ENCODE results near the gene POU2F3. TPM values are rescaled to one million over a fixed set of nuclear protein-coding genes. Genes with fewer than 3 reads are reported as not detected.

Gene POU2F3
- polyA plus RNA-seq, 3 donors = 0.37 to 0.54 TPM; not detected in 1

DNA sequence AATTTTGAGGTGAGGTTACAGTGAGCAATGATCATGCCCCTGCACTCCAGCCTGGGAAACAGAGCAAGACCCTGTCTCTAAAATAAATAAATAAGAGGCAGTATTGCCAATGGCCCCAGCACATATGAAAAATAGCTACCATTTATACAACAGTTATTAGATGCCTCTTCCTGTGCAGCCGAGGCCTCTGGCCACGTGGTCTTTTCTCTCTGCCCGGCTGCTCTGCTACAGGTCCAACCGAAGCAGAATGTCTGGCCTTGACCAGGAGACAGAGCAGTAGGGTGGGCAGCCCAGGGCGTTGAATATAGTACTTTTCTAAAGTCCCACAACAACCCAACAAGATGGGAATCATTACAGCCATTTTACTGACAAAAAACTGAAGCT, 41.5 kb upstream of the POU2F3 start:
- Histone ChIP-seq H3K4me3 (replicated peaks in 1 of 3; ENCODE audit: low read depth in 2 of 3, low read length in 3 of 3) (no peak overlapping the region), H3K27ac (ENCODE audit: low read depth in 1 of 2, low read length in 2 of 2) (no peak overlapping the region), H3K9me3 (replicated peaks in 1 of 2; ENCODE audit: control insufficient read depth in 1 of 2, insufficient read depth in 1 of 2, low read length in 2 of 2) (no peaks in the 10 kb centered on the region), H3K9ac (ENCODE audit: insufficient read depth, low read length, poor library complexity, severe bottlenecking) (no peak overlapping the region), H3K79me2 (ENCODE audit: insufficient read depth, low read length) (no peaks in the 10 kb centered on the region), H3K4me2 (replicated peaks; ENCODE audit: extremely low read depth, low read length, poor library complexity, severe bottlenecking) (no peak overlapping the region), H3K4me1 (ENCODE audit: control insufficient read depth in 1 of 2, insufficient read depth in 2 of 2, low read length in 2 of 2) (no peaks in the 10 kb centered on the region), H4K20me1 (ENCODE audit: insufficient read depth, low read length) (no peaks in the 10 kb centered on the region), H3K36me3 (replicated peaks in 1 of 2; ENCODE audit: control insufficient read depth in 1 of 2, insufficient read depth in 2 of 2, low read length in 2 of 2) (no peaks in the 10 kb centered on the region), H3K27me3 (ENCODE audit: control insufficient read depth in 2 of 2, insufficient read depth in 2 of 2, low read length in 2 of 2) (no peaks in the 10 kb centered on the region), H2AFZ (ENCODE audit: insufficient read depth, low read depth, low read length, poor library complexity, severe bottlenecking) (no peak overlapping the region)
- intact Hi-C loops (cut with micrococcal nuclease) = no loop called here
- H3K36me3 Mint-ChIP-seq = no peaks in the 10 kb centered on the region
- WGBS (ENCODE audit: insufficient coverage) = 89% methylated on average over 4 of the region's 5 CpGs
- no peaks in the 10 kb centered on the region for H3K9me3 Mint-ChIP-seq
- H3K27ac Mint-ChIP-seq = peak overlapping the region in 1 of 7 donors; percentile 6
- DNase-seq = no peak
- H3K4me3 Mint-ChIP-seq = no peak overlapping the region
- H3K4me1 Mint-ChIP-seq = peaks cover 3% of the 10 kb centered on the region
- TF ChIP-seq, protein P1, sequence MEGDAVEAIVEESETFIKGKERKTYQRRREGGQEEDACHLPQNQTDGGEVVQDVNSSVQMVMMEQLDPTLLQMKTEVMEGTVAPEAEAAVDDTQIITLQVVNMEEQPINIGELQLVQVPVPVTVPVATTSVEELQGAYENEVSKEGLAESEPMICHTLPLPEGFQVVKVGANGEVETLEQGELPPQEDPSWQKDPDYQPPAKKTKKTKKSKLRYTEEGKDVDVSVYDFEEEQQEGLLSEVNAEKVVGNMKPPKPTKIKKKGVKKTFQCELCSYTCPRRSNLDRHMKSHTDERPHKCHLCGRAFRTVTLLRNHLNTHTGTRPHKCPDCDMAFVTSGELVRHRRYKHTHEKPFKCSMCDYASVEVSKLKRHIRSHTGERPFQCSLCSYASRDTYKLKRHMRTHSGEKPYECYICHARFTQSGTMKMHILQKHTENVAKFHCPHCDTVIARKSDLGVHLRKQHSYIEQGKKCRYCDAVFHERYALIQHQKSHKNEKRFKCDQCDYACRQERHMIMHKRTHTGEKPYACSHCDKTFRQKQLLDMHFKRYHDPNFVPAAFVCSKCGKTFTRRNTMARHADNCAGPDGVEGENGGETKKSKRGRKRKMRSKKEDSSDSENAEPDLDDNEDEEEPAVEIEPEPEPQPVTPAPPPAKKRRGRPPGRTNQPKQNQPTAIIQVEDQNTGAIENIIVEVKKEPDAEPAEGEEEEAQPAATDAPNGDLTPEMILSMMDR (IDR thresholded peaks at IDR 0.05) = no peak
- peaks cover 8 to 32% (median 18%) of the 10 kb centered on the region in 3 donors for H3K27me3 Mint-ChIP-seq (ENCODE audit: low read depth in 3 of 3)

DNA sequence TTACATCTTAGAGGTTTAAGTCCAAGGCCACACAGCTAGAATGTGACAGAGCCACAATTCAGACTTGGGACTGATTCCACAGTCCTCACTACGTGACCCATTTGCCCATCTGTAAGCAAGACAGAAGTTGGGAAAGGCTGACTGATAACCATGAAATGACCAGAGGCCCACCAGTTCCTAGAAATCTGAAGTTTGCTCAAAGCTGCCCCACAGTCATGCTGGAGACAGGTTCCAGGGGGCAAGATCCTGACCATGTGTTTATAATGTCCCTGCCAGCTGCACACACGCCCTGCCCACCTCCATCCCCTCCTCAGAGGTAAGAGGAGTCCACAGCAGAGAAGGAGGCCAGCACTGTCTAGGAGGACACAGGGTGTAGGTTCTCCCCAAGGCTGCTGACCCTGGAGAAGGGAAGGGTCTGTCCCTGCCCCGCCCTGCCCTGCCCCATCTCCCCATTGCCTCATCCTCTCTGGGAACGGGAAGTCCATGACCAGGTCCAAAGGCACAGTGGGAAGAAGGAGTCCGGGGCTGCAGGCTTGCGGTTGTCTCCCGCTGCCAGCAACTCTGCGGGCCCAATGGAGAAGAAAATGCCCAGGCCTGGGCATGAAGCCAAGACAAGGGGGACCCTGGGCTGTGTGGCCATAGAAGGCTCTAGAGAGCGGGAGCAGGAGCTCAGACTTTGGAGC, 41.0 kb upstream of the POU2F3 start:
- no peak overlapping the region for H3K4me3 ChIP-seq (replicated peaks in 1 of 3; ENCODE audit: low read depth in 2 of 3, low read length in 3 of 3)
- intact Hi-C loops (cut with micrococcal nuclease) = no loop called here
- no peaks in the 10 kb centered on the region for H3K9me3 ChIP-seq (replicated peaks in 1 of 2; ENCODE audit: control insufficient read depth in 1 of 2, insufficient read depth in 1 of 2, low read length in 2 of 2)
- H3K9ac ChIP-seq (ENCODE audit: insufficient read depth, low read length, poor library complexity, severe bottlenecking) = no peak overlapping the region
- H3K4me2 ChIP-seq (replicated peaks; ENCODE audit: extremely low read depth, low read length, poor library complexity, severe bottlenecking) = no peak overlapping the region
- no peak overlapping the region for H2AFZ ChIP-seq (ENCODE audit: insufficient read depth, low read depth, low read length, poor library complexity, severe bottlenecking)
- H3K9me3 Mint-ChIP-seq = no peaks in the 10 kb centered on the region
- no peaks in the 10 kb centered on the region for H3K36me3 ChIP-seq (replicated peaks in 1 of 2; ENCODE audit: control insufficient read depth in 1 of 2, insufficient read depth in 2 of 2, low read length in 2 of 2)
- no peaks in the 10 kb centered on the region for H4K20me1 ChIP-seq (ENCODE audit: insufficient read depth, low read length)
- no peak overlapping the region for H3K27ac ChIP-seq (ENCODE audit: low read depth in 1 of 2, low read length in 2 of 2)
- no peaks in the 10 kb centered on the region for H3K36me3 Mint-ChIP-seq
- H3K4me1 ChIP-seq (ENCODE audit: control insufficient read depth in 1 of 2, insufficient read depth in 2 of 2, low read length in 2 of 2) = no peaks in the 10 kb centered on the region
- no peaks in the 10 kb centered on the region for H3K79me2 ChIP-seq (ENCODE audit: insufficient read depth, low read length)
- H3K27me3 ChIP-seq (ENCODE audit: control insufficient read depth in 2 of 2, insufficient read depth in 2 of 2, low read length in 2 of 2) = no peaks in the 10 kb centered on the region
- H3K4me1 Mint-ChIP-seq = peaks cover 3% of the 10 kb centered on the region
- peaks cover 8 to 32% (median 18%) of the 10 kb centered on the region in 3 donors for H3K27me3 Mint-ChIP-seq (ENCODE audit: low read depth in 3 of 3)
- TF ChIP-seq, protein P1 (IDR thresholded peaks at IDR 0.05) = no peak
- H3K27ac Mint-ChIP-seq = peak overlapping the region in 2 of 7 donors; percentile 30 to 50
- 78% methylated on average over 7 of the region's 9 CpGs for WGBS (ENCODE audit: insufficient coverage)
- H3K4me3 Mint-ChIP-seq = peak overlapping the region in 1 of 2 donors; percentile 4
- DNase-seq = no peak

Measured in CD14-positive monocyte (primary cell).